Stomach (tissue), 9 donors: ENCODE data around the gene CBX2. TPM values are rescaled to one million over a fixed set of nuclear protein-coding genes. Genes with fewer than 3 reads are reported as not detected.

Source experiments
- DNase-seq, 2 donors: peaks; one replicate each; pipeline versions ENCODE4 v3.0.0 to v3.0.0-alpha.2; 2013 to 2019
- H3K27ac ChIP-seq, 5 donors: fragments of 200-600 bp in 4 of 5; sonication (generic) in 4 of 5; one replicate each; pipeline ENCODE4 v1.5.1; 2013 to 2019; ENCODE audit warnings: mild to moderate bottlenecking in 1 of 5, moderate library complexity in 1 of 5
- H3K27me3 ChIP-seq, 3 donors: fragments of 200-600 bp; sonication (generic); one replicate each; pipeline ENCODE4 v1.5.1; 2017 to 2019; ENCODE audit warnings: mixed run types in 1 of 3
- H3K36me3 ChIP-seq, 4 donors: fragments of 200-600 bp; sonication (generic); 1 replicate in 3 of 4; 2 replicates in 1 of 4; pipeline ENCODE4 v1.5.1; 2016 to 2019
- H3K4me1 ChIP-seq, 4 donors: fragments of 200-600 bp; sonication (generic); one replicate each; pipeline ENCODE4 v1.5.1; 2016 to 2019
- H3K4me3 ChIP-seq, 4 donors: fragments of 200-600 bp; sonication (generic) in 3 of 4; one replicate each; pipeline ENCODE4 v1.5.1; 2016 to 2019; ENCODE audit warnings: mild to moderate bottlenecking in 1 of 4
- H3K9me3 ChIP-seq, 4 donors: fragments of 200-600 bp; sonication (generic); one replicate each; pipeline ENCODE4 v1.5.1; 2016 to 2019
- EP300 ChIP-seq: sonication (generic); formaldehyde crosslinking; IDR thresholded peaks from one replicate; pipeline ENCODE4 v1.6.1; 2017; ENCODE audit warnings: antibody characterized with exemption
- POLR2A ChIP-seq, 4 donors: fragments of 450-650 bp; IDR thresholded peaks; one replicate each; pipeline ENCODE4 v1.6.1; 2016; ENCODE audit warnings: antibody characterized with exemption in 4 of 4, control low read depth in 2 of 4, mild to moderate bottlenecking in 1 of 4, moderate library complexity in 1 of 4
- POLR2AphosphoS5 ChIP-seq, 3 donors: sonication (generic); formaldehyde crosslinking; IDR thresholded peaks; one replicate each; pipeline ENCODE4 v1.6.1; 2016; ENCODE audit warnings: antibody characterized with exemption in 3 of 3
- WGBS, 5 donors: extraction: QIAGEN DNeasy Blood & Tissue Kit in 3 of 5; methylation state at CpG; one replicate each; pipeline versions ENCODE4 v1.1.5 to v1.1.7; 2013 to 2018; 5-methylcytosine and 5-hydroxymethylcytosine counted together
- intact Hi-C: fragments of 100-400 bp; cut with DNase I; formaldehyde crosslinking; loops from one replicate; pipeline ENCODE4 v1.15.1; 2023; ENCODE audit warnings: low total_unique reads
- polyA plus RNA-seq, 3 donors: library from polyadenylated mRNA; stranded (reverse); fragments of 200-250 nt; gene quantifications; one replicate each; pipeline ENCODE4 v1.2.3, GENCODE V29; 2013
- total RNA-seq, 5 donors: library from RNA; depleted of rRNA; stranded (reverse); fragments of >200 nt; gene quantifications; one replicate each; pipeline versions ENCODE4 v1.1.0 to v1.2.3, GENCODE V29; 2014 to 2016
- TF ChIP-seq, protein P1 (sequence below), 7 experiments: fragments of 450-650 bp in 4 of 7; fragments of 200-600 bp in 3 of 7; sonication (generic) in 3 of 7; IDR thresholded peaks; one replicate each; pipeline ENCODE4 v1.5.1; 2016 to 2019; ENCODE audit warnings: antibody characterized with exemption in 7 of 7, control low read depth in 2 of 7, mild to moderate bottlenecking in 1 of 7
- donor health status: healthy with polysubstance abuse.
- donor health status: Bipolar disorder and iron deficiency.
- donor health status: healthy.

The CBX2 gene
- total and polyA plus RNA-seq, 8 donors: under 0.01 to 1.3 (median 1.0) TPM; not detected in 3

DNA sequence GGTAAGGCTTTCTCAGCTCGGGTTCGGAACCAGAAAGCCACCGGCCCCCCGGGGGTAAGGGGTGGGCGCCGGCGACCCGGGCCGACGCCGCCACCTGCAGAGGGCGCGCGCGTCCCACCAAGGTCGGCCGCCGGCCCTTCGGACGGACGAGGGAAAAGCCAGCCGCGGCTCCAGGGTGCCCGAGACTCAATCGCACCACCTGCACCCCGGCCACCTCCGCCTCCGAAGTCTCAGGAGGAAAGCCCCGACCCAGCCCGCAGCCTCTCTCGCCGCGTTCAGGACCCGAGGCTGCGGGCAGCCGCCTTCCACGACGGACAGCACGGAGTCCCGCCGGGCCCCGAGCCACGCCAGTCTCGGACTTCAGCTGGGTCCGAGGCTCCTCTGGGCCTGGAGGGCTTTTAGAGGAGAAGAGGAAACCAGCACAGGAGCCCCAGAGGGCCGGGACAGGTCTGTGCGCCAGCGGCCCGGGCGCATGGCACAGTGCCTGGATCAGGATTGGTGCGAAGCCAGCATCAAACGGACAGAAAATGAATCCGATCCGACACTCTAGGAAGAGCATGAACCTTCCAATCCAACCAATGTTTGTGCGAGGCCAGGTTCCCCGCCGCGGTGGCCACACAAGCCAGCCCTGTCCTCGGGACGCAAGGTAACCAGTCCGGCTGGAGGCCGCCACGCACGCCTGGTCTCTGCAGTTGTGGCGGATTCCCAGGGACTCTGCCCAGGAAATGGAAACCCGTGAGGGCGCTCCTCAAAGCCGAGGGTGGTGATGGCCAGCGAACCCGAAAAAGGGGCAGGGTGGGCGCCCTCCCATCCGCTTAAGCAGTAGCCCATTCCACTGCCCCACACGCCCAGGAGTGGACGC, 12.2 kb downstream of the CBX2 start:
- TF ChIP-seq POLR2AphosphoS5 (IDR thresholded peaks at IDR 0.05): no peak
- TF ChIP-seq EP300: no peak
- no peak for TF ChIP-seq POLR2A (IDR thresholded peaks at IDR 0.05)
- TF ChIP-seq, protein P1, sequence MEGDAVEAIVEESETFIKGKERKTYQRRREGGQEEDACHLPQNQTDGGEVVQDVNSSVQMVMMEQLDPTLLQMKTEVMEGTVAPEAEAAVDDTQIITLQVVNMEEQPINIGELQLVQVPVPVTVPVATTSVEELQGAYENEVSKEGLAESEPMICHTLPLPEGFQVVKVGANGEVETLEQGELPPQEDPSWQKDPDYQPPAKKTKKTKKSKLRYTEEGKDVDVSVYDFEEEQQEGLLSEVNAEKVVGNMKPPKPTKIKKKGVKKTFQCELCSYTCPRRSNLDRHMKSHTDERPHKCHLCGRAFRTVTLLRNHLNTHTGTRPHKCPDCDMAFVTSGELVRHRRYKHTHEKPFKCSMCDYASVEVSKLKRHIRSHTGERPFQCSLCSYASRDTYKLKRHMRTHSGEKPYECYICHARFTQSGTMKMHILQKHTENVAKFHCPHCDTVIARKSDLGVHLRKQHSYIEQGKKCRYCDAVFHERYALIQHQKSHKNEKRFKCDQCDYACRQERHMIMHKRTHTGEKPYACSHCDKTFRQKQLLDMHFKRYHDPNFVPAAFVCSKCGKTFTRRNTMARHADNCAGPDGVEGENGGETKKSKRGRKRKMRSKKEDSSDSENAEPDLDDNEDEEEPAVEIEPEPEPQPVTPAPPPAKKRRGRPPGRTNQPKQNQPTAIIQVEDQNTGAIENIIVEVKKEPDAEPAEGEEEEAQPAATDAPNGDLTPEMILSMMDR (IDR thresholded peaks at IDR 0.05): peak in 5 of 7 experiments; percentile 28 to 79 (median 59)
- Histone ChIP-seq H3K4me1 (peaks cover 25 to 49% (median 39%) of the 10 kb centered on the region in 4 donors), H3K4me3 (peak overlapping the region in 2 of 4 donors; percentile 0 to 33)

DNA sequence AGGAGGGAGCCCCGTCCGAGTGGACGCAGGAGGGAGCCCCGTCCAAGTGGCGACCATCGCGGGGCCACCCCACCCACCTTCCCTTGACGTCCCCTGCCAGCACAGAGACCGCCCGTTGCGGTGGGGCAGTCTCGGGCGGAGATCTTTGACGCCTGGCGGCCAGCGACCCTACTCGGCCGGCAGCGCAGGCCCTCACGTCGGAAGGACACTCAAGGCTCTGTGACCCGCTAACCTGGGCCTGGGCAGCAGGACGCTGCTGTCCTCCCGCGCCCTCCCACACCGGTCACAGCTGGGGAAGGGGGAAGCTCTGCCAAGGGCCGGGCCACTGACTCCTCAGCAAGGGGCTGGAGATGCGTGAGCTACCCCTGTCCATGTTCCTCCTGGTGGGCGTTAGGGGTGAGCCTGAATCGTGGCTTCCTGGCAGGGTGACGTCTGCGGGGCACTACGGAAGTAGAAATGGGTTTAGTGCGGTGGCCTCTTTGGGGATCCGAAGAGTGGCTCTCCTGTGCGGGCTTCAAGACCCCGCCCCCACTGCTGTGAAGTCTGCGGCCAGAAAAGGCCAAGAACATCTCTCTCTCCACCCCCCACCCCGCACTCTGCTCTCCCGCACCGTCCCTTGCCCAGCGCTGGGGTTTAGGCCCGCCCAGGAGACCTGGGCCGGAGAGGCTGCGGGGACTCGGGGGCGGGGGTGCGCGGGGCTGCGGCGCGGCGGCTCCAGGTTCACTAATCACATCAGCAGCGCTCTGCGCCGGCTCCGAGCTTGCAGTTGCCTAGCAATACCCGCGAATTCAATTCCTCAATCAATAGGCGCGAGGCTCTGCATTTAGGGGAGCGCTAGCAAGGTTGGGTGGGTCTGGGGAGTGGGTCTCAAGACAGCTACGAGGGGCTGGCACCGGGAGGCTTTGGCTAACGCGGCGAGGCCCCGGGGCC, 13.1 kb downstream of the CBX2 start:
- Histone ChIP-seq H3K4me1 (peaks cover 28 to 54% (median 42%) of the 10 kb centered on the region in 4 donors), H3K27me3 (peaks cover 34 to 93% (median 51%) of the 10 kb centered on the region in 3 donors), H3K36me3 (peaks cover 0 to 9% (median 6%) of the 10 kb centered on the region in 4 donors), H3K27ac (no peak overlapping the region), H3K4me3 (peak overlapping the region in 1 of 4 donors; percentile 10), H3K9me3 (no peaks in the 10 kb centered on the region)
- WGBS, 5 donors: 5 to 10% (median 7%) methylated on average over 42 to 68 of the region's 68 CpGs
- intact Hi-C loops: no loop called here
- DNase-seq: peak in 1 of 2 donors; percentile 73
- TF ChIP-seq, protein P1 (IDR thresholded peaks at IDR 0.05): no peak
- no peak for TF ChIP-seq EP300
- TF ChIP-seq POLR2A (IDR thresholded peaks at IDR 0.05): no peak
- no peak for TF ChIP-seq POLR2AphosphoS5 (IDR thresholded peaks at IDR 0.05)

More for the DNA sequence above, 12.2 kb downstream of the CBX2 start:
- WGBS, 5 donors: 6 to 10% (median 8%) methylated on average over 37 to 74 of the region's 74 CpGs
- DNase-seq: peak in 1 of 2 donors; percentile 82
- Histone ChIP-seq H3K9me3 (no peaks in the 10 kb centered on the region), H3K36me3 (peaks cover 0 to 7% (median 5%) of the 10 kb centered on the region in 4 donors), H3K27ac (no peak overlapping the region), H3K27me3 (peaks cover 34 to 100% (median 60%) of the 10 kb centered on the region in 3 donors)
- intact Hi-C loops: no loop called here

DNA sequence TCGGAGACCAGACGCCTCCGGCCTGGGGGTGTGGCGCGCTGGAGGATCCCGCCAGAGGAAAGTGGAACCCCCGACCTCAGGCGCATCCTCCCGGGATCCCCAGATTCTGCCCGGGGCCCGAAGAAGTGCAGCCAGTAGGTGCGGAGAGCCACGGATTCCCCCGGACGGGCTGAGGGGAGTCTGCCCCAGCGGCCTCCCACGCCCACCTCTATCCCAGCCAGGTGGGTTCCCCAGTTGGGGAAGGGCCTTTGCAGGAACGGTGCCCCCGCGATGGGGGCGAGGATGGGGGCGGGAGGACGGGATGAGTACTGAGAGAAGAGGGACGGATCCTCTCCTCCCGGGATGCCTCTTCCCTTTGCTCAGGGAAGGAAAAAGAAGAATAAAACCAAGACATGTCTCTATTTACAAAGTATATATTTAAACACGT, 13.8 kb downstream of the CBX2 start:
- peaks cover 34 to 87% (median 50%) of the 10 kb centered on the region in 3 donors for H3K27me3 ChIP-seq

More for the DNA sequence above, 13.8 kb downstream of the CBX2 start:
- DNase-seq: no peak
- H3K4me3 ChIP-seq: peak overlapping the region in 1 of 4 donors; percentile 10
- H3K36me3 ChIP-seq: peaks cover 0 to 9% (median 6%) of the 10 kb centered on the region in 4 donors
- TF ChIP-seq POLR2A (IDR thresholded peaks at IDR 0.05): no peak
- TF ChIP-seq, protein P1 (IDR thresholded peaks at IDR 0.05): no peak
- no peak for TF ChIP-seq EP300
- TF ChIP-seq POLR2AphosphoS5 (IDR thresholded peaks at IDR 0.05): no peak
- peaks cover 31 to 61% (median 47%) of the 10 kb centered on the region in 4 donors for H3K4me1 ChIP-seq
- 6 to 14% (median 7%) methylated on average over 10 to 26 of the region's 26 CpGs for WGBS, 5 donors
- intact Hi-C loops: no loop called here
- no peaks in the 10 kb centered on the region for H3K9me3 ChIP-seq
- no peak overlapping the region for H3K27ac ChIP-seq
